ENCODE data around the gene HK1.
"Not testable (repeated sequence)": the region's sequence is repeated elsewhere in the genome, so short reads cannot be mapped to it uniquely, and the experiment has no call there.

Gene HK1

DNA sequence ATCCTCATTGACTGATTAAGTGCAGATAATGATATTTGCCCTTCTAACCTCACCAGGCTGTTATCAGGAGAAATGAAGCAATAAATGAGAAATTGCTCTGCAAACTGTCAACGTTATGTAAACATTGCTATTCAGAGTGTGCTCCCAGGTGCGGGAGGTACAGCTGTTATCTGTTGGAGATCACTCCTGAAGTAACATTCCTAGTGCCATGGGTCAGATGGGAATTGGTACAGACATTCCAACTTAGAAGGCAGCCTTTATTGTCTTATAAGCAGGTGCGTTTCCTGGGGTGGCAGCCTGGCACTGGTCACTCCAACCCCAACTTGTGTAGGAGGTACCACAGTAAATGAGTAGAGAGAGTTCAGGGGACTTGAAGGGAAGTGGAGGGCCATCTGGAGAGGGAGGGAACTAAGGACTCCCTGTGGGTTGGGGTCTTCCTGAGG lies 36.8 kb downstream of the HK1 start:
- DNase-seq = no peak

DNA sequence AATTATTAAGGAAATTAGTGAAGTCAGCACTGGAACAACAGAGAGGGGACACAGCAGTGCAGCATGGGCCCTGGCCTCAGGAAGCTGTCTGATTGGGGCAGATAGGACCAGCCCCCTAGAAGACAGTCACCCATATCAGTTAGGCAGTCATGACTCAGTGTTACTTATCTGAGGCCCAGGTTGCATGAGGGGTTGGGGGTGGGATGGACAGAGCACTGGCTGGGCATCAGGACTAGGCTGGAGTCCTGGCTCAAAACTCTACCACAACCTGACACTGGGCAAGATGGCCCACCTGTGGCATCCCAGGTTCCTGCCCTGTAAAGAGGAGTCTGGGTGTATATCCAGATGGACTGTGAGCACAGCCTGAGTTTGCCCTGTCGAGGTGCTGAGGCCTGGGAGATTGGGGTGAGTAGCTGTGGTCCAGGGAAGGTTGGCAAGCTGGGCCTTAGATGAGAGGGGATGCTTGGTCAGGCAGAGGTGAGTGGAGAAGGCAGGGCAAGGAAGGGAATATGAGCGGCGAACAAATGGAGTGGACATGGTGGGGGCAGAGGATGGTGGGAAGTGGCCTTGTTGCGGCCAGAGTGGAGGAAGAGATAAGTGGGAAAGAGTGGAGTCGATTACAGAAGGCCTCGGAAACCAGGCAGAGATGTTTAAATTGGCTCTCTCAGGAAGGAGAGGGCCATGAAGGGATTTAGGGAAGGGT lies 37.5 kb downstream of the HK1 start:
- no peak for DNase-seq

DNA sequence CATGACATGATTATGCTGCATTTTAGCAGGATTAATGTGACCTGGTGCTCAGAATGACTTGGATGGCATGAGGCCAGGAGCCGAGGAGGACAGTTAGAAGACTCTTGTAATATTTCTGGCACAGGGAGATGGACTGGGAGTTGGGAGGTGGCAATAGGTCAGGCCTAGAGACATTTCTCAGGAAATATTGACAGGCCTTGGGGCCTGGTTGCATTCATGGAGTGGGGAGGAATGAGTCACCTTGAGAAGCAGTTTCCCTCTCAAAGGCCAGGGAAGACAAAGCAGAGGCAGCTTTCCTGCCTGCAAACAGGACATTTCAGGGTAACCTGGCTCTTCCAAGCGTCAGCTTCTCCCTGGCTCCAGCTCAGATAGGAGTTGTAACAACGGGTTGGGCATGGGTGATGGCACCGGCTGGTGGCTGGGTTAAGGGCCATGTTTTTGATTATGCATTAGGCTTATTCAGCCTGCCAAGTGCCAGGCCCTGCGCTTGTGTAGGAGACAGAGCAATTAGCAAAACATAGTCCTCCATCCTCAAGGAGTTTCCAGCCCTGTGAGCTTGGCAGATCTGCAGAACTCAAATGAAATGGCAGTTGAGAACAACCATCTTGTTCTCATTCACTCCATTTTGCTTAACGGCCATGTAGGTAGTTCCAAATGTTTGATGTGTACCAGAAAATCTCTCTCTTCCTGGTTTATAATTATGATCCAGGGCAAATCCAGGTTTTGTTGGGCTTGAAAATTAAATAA lies 38.2 kb downstream of the HK1 start:
- no peak for DNase-seq

DNA sequence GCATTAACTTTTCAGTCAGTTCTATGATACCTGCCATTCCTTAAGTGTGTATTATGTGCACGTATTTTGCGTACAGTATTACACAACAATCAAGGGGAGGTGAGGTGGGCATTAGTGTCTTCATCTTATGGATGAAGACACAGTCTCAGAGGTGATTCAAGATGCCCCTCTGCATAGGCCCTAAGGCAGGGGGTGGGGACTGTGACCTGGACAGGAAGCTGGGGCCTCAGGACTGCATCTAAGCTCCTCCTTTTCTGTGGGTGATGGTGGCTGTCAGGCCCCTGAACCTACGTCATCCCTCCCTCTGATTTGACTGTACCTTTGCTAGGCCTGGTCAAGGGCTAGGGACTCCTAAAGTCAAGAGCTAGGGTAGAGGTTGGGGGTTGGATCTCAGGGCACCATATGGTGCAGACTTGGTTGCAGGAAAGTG lies 38.9 kb downstream of the HK1 start:
- DNase-seq = peak; percentile 57 to 64

DNA sequence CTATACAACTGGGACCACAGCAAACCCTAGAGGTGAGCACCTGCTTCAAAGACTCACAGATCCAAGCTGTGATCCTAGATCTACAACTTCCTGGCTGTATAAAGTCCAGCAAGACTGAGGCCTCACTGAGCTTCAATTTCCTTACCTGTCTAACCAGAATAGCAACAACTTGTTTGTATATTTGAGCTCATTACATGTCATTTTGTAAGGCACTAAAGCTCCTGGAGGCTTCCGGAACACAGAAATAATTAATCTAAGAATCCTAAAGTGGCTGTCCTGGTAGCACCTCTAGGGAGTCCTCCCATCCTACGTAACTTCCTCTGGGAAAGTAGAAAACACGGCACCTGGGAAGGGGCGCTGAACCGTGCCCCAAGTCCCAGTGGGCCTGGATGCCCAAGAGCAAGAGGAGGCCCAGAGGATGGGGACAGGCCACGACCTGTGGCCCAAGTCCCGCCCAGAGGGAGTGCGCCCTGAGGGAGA lies 39.4 kb downstream of the HK1 start:
- DNase-seq = no peak

DNA sequence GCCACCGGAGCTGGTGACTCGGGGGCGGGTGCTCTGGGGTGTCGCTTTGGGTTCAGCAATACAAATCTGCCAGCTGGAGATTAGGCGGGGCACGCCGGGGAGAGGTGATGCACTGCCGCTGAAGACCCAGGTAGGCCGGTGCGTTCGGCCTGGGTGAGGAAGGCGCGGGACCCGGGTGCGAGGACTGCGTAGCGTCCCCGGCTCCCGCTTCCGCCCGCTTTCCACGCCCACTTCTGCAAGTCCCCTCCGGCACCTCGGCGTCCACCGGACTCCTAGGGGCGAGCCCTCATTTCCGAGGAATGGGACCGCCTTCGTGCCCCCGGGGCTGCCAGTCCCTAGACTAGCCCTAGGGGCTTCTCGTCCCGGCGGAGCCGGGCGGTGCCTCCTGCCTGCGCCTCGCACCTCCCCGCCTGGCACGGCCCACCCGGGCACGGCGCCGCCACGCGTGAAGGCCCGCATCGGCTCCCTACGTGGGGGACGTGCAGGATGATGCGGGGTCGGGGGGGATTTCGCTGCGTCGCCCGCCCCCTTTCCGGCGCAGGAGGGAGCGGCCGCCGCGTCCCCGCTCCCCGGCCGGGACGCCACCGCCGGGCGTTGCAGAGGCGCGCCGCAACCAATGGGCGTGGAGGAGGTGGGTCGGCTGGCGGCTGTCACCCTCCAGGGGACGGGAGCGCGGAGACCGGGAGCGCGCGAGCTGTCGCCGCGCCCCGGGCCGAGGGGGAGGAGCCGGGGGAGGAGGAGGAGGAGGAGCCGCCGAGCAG lies 40.0 kb downstream of the HK1 start:
- DNase-seq = peak; percentile 91 to 95

DNA sequence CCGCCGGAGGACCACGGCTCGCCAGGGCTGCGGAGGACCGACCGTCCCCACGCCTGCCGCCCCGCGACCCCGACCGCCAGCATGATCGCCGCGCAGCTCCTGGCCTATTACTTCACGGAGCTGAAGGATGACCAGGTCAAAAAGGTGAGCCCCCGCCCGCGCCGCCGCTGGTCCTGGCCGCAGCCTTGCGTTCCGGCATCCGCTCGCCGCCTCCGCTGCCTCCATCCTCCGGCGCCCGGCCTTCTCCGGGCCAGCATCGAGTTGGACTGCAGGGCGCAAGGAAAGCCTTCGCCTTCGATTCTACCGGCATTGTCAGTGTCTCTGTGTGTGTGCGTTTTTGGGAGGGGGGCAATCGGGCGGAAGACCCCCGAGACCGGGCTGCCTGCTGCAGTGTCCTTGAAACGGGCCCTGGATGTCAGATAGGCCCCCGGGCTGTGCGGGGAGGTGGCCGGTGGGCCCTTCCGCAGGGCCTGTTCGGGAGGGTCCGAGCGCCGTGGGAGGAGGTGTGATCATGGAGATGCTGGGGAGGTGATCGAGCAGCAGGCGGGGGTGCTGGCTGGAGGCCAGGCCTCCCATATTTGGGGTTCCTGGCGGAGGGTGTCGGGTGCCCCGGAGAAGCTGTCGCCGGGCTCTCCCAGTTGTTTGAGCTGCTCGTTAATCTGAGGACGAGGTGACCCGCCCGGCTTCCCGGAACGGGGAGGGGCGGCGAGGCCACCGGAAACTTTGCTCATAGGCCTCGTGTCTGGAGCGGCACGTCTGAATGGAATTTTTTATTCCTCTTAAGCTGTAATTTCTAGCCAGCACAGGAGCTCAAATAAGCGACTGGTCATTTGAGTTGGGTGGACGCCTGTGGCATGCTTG lies 40.8 kb downstream of the HK1 start:
- peak; percentile 87 to 89 for DNase-seq

DNA sequence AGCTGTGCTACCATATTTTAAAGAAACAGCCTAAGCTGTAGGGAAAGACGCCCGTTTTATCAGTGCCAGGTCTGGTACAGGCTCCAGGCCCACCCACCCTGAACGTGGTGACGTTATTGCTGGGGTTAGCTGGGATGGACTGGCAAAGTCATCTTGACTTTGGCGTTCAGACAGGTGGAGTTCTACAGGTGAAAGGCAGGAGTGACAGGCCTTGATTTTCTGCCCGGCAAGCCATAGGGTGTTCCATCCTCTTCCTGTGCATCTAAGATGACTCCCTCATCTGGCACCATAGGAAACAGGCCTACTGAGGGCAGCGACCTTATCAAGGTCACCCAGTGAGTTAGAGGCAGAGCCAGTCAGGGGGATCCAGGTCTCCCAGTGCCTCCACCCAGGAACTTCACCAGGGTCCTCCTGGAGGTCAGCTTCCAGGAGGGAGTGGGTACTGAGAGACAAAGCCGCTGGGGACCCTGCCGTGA lies 41.6 kb downstream of the HK1 start:
- peak in 1 of 2 experiments; percentile 44 for DNase-seq

DNA sequence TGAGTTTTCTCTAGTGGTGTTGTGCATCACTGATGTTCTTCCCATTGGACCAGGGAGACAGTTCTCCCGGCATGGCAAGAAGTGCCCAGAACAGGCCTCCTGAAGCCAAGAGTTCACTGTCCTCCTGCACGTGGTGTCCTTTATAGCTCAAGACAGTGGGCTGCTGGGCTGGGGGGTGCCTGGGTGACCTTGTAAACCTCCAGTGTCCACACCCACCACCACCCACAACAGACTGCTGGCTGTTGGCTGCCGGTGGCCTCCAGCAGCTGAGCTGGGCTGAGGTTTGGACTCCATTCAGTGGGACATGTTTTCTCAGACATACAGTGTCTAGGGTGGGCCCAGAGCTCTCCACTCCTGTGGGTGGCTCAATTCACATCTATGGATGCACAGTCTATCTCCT lies 42.2 kb downstream of the HK1 start:
- DNase-seq = no peak

DNA sequence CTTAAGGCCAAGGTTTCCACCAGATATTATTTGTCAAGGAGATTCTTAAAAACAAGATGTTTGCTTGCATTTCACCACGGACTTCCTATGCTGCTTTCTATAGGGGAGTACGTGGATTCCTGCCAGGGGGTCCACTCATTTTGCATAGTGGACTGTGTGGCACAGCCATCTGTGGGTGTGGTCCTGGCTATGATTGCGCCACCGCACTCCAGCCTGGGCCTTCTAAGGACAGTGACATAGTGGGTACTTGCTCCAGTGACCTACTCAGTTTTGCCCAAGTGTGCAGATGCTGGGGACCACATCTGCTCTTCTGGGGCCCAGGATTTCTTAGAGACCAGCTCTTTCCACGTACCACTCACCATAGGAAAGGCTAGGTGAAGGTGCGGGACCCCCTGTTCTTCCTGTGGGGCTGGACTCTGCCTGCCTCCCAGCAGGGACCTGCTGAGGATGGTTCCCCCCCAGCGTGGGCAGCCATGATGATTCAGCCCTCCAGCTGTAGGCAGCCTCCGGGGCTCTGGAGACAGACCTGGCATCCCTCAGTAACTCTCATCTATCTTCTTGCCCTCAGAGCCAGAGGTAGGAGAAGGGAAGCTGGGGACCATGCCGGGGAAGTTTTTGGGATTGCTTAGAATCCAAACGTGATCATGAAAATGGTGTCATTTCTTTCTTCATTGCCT lies 42.9 kb downstream of the HK1 start:
- DNase-seq = no peak

DNA sequence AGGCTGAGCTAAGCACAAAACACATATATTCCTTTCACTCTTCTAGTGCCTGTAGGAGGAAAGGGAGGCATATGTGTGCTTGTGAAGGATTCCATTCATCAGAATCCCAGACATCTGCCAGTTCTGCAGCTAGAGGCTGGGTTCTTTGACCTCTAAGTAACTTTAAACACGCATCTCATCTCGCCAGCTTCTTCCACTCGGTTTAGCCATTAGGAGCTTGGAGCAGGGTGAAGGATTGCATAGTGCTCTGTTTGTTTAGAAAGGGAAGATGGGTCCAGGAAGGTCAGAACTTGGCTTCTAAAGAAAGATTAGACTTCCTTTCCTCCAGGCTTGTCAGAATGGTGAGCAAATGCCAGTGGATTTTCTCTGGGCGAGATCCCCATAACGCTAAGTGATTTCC lies 43.6 kb downstream of the HK1 start:
- no peak for DNase-seq

DNA sequence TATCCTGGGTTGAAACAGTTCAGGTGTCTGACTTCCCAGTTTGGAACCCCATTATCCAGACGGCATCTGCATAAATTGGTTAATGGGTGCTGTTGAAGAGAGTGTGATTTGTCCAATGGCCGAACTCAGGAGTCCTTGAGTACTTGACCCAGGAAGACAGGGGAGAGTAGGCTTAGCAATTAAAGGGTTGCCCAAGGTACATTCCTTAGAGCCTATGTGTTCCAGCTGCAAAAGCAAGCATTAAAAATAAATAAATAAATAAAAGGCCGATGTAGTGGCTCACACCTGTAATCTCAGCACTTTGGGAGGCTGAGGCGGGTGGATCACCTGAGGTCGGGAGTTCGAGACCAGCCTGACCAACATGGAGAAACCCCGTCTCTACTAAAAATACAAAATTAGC lies 44.0 kb downstream of the HK1 start:
- not testable (repeated sequence) for DNase-seq

DNA sequence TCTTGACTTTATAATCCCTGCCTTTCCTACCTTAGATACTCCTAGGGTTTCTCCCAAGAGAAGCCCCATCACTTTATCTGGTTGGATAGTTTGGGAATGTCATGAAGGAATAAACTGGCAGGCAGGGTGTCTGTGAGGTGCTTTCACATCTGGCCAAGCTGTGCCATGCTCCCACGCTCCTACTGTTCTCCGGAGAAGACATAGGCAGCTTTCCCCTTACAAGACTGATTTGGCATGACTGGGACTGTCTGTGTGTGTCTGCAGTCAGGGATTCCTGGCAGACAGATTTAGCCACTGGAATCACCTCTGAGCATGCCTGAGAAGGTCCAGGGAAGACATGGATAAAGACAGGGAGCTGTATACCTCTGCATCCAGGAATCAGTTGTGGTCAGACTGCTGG lies 45.3 kb downstream of the HK1 start:
- DNase-seq = no peak

DNA sequence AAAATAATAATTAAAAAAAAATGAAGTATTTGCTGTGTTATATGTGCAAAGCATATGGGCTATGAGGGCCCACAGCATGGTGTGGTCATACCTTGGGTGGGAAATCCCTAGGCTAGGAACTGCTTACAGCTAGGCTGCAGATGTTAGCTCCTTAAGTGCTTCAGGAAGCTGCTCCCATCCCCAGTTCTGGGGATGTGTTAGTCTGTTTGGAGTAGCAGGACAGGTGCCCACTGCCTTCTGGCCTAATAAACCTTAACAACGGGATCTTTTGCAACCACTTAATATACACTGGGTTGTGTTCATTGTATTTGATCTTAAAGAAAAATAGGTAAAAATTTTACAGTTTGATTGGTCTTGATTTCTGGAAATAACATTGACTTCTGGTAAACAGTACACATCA lies 46.3 kb downstream of the HK1 start:
- DNase-seq = no peak

DNA sequence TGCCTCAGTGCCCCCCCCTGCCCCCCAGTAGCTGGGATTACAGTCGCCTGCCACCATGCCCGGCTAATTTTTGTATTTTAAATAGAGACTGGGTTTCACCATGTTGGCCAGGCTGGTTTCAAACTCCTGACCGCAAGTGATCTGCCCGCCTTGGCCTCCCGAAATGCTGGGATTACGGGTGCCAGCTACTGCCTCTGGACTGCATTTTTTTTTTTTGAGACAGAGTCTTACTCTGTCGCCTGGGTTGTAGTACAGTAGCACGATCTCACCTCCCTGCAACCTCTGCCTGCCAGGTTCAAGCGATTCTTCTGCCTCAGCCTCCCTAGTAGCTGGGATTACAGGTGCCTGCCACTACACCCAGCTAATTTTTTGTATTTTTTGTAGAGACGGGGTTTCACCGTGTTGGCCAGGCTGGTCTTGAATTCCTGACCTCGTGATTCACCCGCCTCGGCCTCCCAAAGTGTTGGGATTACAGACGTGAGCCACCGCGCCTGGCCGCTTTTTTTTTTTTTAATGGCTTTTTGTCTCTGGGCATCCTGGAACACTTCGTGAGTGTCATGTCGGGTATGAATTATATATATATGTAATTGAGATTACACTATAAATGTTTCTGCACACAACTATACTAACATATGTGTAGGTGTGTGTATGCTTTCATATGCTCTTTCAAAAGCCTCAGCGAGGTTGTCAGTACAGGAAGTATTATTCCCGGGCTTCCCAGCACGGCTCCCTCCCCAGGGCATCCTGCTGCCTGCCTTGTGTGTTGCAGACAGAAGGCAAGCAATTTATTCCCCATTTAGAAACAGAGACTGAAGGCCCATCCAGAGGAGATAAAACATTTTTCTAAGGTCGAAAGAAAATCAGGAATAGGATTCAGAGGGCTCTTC lies 47.6 kb downstream of the HK1 start:
- not testable (repeated sequence) for DNase-seq

DNA sequence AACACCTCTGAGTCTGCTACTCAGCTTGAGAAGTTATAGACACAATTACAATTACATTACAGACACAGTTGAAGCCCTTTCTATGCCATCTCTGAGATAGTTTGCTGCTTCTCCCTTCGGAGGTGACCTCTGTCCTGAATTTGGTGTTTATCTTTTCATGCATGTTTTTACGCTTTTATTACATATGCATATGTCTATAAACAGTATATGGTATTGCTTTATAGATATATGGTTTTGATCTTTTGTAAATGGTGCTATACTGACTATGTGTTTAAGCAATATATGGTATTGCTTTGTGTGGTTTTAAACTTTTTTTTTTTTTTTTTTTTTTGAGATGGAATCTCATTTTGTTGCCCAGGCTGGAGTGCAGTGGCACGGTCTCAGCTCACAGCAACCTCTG lies 48.4 kb downstream of the HK1 start:
- DNase-seq = no peak

DNA sequence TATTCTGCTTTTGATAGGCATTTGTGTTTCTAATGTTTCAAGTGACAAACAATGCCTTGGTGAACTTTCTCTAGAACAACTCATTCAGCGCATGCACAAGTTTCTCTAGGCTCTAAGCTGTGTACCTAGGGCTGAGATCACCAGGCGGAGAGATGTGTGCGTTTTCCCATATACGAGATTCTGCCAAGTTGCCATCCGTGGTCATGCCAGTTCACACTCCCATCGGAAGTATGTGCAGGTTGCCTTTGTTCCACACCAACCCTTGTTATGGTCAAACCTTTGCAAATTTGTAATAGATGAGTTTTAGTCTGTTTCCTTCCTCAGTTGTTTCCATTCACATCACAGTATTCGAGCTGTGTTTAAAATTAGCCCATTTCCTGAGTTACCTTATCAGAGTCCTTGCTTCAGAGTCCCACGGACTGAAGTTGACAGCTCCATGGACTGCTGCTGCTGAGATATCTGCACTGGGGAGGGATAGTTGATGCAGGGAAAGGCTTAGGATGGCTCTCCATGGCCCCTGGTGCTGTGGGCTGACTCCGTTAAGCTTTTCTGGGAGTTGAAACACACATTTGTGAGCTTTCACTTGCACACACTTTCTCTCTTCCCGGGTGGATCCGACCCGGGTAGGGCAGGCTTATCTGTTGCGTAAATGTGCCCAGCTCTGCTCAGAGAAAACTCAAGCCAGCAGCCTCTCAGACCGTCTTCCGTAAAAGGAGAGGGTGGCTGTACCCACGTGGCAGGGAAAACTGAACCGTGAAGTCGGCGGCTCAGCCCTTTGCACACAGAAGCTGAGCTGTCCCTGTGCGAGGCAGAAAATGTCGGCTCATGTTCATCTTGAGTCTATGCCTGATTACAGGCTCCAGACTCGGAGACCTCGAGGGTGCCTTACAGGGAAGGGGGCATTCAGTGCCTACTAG lies 49.4 kb downstream of the HK1 start:
- DNase-seq = peak; percentile 48 to 49

DNA sequence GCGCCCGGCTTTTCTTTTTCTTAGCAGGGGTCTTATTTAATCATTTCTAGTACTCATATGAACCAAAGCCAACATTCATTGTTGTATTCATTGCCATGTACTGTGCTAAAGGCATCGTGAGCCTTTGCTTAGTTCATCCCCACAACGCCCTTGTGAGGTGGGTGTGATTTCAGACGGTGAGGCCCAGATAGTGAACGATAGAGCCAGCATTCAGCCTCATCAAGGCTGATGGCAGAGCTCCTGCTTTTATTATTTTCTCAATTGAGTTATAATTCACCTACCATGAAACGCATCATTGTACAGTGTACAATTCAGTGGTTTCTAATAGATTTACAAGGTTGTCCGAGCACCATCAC lies 50.1 kb downstream of the HK1 start:
- no peak for DNase-seq

DNA sequence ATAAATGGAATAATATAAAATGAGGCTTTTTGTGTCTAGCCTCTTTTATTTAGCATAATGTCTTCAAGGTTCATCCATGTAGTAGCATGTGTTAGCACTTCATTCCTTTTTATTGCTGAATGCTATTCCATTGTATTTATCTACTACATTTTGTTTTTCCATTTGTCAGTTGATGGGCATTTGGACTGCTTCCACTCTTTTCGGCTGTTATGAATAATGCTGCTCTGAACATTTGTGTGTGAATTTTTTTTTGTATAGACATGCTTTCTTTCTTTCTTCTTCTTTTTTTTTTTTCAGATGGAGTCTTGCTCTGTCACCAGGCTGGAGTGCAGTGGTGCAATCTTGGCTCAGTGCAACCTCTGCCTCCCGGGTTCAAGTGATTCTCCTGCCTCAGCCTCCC lies 50.6 kb downstream of the HK1 start:
- DNase-seq = not testable (repeated sequence)

DNA sequence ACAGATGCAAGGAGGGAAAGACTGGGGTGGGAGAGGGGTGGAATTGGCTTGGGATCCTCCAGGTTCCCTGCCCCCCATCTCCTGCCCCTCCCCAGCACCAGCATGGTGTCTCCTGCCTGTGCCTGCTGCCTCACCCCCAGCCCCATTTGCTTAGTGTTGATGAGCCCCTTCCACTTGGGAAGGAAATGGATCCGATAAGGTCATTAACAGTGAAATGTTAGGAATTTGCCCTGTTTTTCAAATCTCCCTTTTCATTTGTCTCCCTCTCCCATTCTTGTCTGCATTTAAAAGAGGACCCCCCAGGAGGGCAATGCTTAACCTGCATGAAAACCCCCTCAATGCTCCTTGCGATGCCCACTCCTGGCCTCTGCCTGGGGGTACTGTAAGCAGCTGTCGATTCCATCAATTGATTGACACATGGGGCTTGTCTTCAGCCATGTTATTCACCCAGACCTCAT lies 51.5 kb downstream of the HK1 start:
- no peak for DNase-seq

All from activated T-cell treated with anti-CD3 and anti-CD28 coated beads, Interleukin-2, amount 50 U/mL, for 48 hours (primary cell).